HG03175 (cell line): ENCODE data around the gene RNF182.
"Not testable (repeated sequence)": the region's sequence is repeated elsewhere in the genome, so short reads cannot be mapped to it uniquely, and the experiment has no call there.

Source experiments
- ATAC-seq: cut with Tn5 transposase; IDR thresholded peaks from one replicate; pipeline ENCODE4 v1.9.1; 2021; ENCODE audit warnings: mild to moderate bottlenecking, moderate library complexity; ENCODE audit not compliant: unreplicated experiment

RNF182 gene

DNA sequence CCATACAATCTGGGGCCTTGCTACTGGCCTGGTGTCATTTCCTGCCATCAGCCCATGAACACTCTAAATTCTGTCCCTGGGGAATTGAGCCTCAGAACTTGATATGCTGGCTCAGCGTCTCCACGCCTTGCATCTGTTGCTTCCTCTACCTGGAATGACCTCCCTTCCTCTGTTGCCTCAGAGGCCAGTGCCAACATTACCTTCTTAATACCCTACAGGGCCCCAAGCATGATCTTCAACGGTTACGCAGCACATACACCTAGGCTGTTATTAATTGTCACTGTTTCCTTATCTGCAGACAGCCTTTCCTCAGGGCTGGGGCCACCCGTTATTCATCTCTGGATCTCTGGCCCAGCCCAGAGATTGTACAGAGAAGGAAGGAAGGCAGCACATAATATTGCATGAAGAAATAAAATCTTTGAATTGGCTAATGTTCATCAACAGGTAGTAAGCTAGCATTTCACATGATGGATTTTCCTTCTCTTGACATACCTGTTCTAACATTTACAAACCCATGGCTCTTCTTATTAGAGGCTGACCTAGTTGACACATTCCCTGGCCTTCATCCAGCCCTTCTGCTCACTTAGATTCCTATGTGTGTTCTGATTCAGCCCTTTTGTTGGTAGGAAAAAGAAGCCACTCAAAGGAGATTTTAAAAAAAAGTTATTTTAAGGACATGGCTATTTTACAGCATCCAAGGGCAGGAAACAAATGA is 8.4 kb upstream of the RNF182 start:
- ATAC-seq: no peak

DNA sequence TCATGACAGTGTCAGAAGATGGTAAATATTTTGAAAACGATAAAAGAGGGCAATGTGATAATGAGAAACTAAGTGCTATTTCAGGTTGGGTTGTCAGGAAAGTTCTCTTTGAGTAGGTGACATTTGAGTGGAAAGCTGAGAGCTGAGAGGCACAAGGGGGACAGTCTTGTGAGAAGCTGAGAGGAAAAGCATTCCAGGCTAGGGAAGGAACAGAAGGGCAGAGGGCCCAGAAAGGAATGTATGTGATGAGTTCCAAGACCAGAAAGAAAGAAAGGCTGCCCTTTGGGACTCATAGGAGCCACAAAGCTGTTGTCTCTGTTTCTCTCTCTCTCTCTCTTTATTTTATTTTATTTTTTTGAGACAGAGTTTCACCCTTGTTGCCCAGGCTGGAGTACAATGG is 7.6 kb upstream of the RNF182 start:
- ATAC-seq: no peak

GRCh38 chr6:13918686-13919250 is 6.0 kb upstream of the RNF182 start:
- no peak for ATAC-seq

DNA sequence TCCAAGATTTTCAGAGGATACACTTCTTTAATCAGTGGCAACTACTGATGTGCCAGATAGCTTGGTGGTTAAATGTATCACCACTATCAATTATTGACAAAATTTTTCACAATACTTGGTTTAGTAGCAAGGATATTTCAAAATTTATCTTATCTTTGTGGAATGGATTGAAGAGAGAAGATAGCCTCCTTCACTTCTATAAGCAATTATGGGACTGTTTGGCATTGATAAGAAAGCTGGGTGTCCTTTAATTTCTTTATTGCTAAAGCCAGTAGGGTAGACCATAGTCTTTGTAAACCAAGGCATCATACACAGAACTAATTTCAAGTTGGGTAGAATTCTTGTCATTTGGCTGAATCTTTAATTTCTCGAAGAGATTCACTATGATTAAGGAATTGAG is 4.9 kb upstream of the RNF182 start:
- ATAC-seq: no peak

DNA sequence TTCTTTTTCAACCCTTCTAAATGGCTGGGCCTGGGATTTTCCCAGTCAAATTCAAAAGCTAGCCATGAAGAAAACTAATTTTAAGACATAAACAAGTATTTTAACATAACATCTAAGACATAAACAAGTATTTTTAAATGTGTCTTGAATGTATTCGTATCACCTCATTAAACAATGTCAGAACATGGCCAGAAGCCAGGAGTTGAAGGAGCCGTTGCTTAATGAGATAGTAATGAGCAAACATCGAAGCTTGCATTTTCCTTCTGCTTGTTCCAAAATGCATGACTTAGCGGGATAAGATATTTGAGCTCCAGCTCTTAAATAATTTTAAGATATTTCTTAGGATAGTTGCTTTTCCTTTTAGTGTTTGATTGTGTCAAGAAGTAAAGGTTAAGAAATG is 4.2 kb upstream of the RNF182 start:
- no peak for ATAC-seq

GRCh38 chr6:13922750-13923149 is 2.0 kb upstream of the RNF182 start:
- ATAC-seq: no peak

DNA sequence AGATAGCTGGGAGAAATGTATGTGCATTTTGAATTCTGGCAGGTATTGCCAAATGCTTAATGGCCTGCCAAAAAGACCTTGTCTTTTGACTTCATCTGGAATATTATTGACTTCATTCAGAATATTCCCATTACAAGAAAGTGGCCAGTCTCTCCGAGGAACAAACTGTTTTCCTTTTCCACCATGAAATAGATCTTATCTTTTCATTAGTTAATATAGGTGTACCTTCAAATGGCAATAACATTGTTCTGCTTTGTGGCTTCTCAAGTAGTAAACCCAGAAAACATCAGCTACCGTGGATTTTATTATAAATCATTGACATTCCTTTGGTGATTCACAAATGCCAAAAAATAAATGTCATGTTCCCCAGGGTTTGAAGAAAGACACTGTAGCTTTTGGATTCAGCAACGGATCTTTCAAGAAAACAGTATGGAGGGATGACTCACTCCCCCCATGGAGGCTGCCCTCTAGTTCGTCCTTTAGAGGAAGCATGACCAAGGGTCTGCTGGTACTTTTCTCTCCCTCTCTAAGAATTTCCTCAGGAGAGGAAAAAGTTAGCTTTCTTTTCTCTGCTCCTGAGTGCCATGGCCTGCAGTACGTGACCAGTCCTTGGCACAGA is 1.1 kb upstream of the RNF182 start:
- ATAC-seq: no peak

- no peak for ATAC-seq
These were observed 405 bp upstream of the RNF182 start for GRCh38 chr6:13924146-13924948.

DNA sequence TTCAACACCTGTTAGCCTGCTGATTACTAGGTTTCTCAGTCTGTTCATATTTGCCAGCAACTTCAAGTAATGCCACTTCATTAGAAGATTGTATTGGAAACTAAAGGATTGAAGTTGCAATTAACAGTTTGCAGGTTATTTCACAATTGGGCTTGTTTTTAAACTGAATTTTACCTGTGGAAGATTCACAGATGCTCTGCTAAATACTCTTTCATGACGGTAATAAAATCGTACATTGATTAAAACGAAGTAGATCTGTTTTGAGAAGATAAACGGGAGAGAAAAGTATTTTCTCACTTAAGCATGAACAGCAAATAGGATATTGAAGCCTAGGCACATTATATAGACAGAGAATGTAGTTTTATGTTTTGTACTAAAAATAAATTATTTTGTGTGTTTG is 1.6 kb downstream of the RNF182 start:
- no peak for ATAC-seq

GRCh38 chr6:13927203-13927602 is 2.5 kb downstream of the RNF182 start:
- no peak for ATAC-seq

- no peak for ATAC-seq
These were observed 4.4 kb downstream of the RNF182 start for GRCh38 chr6:13929196-13929595.

DNA sequence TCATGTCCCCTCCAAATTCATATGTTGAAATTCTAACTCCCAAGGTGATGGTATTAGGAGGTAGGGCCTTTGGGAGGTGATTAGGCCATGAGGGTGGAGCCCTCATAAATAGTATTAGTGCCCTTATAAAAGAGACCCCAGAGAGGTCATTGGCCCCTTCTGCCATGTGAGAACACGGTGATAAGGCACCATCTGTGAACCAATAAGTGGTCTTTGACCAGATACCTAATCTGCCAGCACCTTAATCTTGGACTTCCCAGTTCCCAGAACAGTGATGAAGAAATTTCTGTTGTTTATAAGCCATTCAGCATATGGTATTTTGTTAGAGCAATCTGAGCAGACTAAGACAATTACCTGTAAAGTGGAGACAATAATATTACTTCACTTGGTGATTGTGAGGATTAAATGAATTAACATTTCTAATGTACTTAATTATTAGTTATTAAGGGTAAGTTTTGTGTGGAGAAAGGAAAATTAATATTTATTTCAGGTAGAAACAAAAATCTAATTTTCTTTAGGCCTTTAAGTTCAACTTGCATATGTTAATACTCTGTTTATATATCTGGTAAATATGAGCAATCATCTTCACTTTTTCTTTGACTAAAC is 7.1 kb downstream of the RNF182 start:
- ATAC-seq: no peak

GRCh38 chr6:13932785-13933184 is 8.0 kb downstream of the RNF182 start:
- ATAC-seq: no peak

GRCh38 chr6:13934721-13935120 is 10.0 kb downstream of the RNF182 start:
- ATAC-seq: no peak

GRCh38 chr6:13935190-13935880 is 10.6 kb downstream of the RNF182 start:
- ATAC-seq: no peak

DNA sequence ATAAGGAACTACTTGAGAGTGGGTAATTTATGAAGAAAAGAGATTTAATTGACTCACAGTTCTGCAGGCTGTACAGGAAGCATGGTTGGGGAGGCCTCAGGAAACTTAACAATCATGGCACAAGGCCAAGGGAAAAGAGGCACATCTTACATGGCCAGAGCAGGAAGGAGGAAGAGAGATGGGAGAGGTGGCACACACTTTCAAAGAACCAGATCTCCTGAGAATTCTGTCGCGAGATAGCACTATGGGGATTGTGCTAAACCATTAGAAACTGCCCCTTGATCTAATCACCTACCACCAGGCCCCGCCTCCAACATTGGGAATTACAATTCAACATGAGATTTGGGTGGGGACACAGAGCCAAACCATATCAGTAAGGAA is 11.1 kb downstream of the RNF182 start:
- not testable (repeated sequence) for ATAC-seq

- ATAC-seq: no peak
These were observed 17.1 kb downstream of the RNF182 start for GRCh38 chr6:13941902-13942301.

DNA sequence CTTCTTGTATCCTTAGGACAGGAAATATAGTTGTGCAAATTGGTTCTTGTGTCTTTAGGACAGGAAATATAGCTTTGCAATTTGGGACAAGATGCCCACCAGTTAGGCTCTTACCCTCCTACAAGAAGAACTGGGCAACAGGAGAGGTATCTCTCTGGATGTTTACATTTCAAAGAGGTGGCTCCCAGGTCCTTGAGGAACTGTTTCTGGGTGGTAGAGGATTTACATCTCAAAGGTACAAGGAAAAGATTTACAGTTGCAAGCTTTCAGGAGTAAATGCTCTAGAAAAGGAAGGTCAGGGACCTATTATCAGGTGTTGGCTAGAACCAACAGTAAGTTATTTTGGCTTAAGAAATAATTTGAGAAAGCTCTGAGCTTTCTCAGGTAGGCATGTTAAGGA is 19.2 kb downstream of the RNF182 start:
- no peak for ATAC-seq

GRCh38 chr6:13946506-13946905 is 21.8 kb downstream of the RNF182 start:
- no peak for ATAC-seq

GRCh38 chr6:13947611-13948178 is 22.9 kb downstream of the RNF182 start:
- ATAC-seq: no peak
